Ecto neural progenitor cell (in vitro differentiated cells): ENCODE measurements around the gene NPLOC4.

Source experiments
- DNase-seq: peaks from one replicate; pipeline ENCODE4 v3.0.0-alpha.2; 2018; ENCODE audit warnings: low spot score

Gene NPLOC4

GRCh38 chr17:81662002-81662401 lies 25.1 kb upstream of the NPLOC4 start:
- DNase-seq, result no peak

- no peak for DNase-seq
These were observed 23.5 kb upstream of the NPLOC4 start for GRCh38 chr17:81660441-81660840.

- DNase-seq, result no peak
These were observed 22.1 kb upstream of the NPLOC4 start for GRCh38 chr17:81659038-81659437.

GRCh38 chr17:81656835-81657234 lies 19.9 kb upstream of the NPLOC4 start:
- no peak for DNase-seq

GRCh38 chr17:81656118-81656743 lies 19.3 kb upstream of the NPLOC4 start, which contains the start of gene PDE6G:
TSS of gene PDE6G (minus strand) at chr17:81656542. CDS start at chr17:81653305, 3,237 bp downstream.
- no peak for DNase-seq

- peak; percentile 59 for DNase-seq
These were observed 18.6 kb upstream of the NPLOC4 start for GRCh38 chr17:81655378-81656117.

- peak; percentile 49 for DNase-seq
These were observed 16.2 kb upstream of the NPLOC4 start for GRCh38 chr17:81652906-81653771.

- DNase-seq, result no peak
These were observed 14.8 kb upstream of the NPLOC4 start for GRCh38 chr17:81651692-81652091.

GRCh38 chr17:81650951-81651350 lies 14.0 kb upstream of the NPLOC4 start:
- DNase-seq, result peak; percentile 47

- no peak for DNase-seq
These were observed 11.8 kb upstream of the NPLOC4 start for GRCh38 chr17:81648707-81649085.

- peak; percentile 52 for DNase-seq
These were observed 11.2 kb upstream of the NPLOC4 start for GRCh38 chr17:81648013-81648706.

- no peak for DNase-seq
These were observed 10.7 kb upstream of the NPLOC4 start for GRCh38 chr17:81647640-81648012.

- no peak for DNase-seq
These were observed 10.1 kb upstream of the NPLOC4 start for GRCh38 chr17:81646869-81647600.

GRCh38 chr17:81644976-81645952 lies 8.4 kb upstream of the NPLOC4 start:
- no peak for DNase-seq

- no peak for DNase-seq
These were observed 7.6 kb upstream of the NPLOC4 start for GRCh38 chr17:81644496-81644895.

GRCh38 chr17:81641825-81642489 lies 5.0 kb upstream of the NPLOC4 start:
- peak; percentile 53 for DNase-seq

- DNase-seq, result no peak
These were observed 3.1 kb upstream of the NPLOC4 start for GRCh38 chr17:81640011-81640410.

GRCh38 chr17:81638683-81639082 lies 1.8 kb upstream of the NPLOC4 start:
- DNase-seq, result no peak

- no peak for DNase-seq
These were observed 873 bp downstream of the NPLOC4 start for GRCh38 chr17:81635973-81636504.
